Globus pallidus (tissue), 1 donor: ENCODE data around the gene TINAGL1.
"Not testable (repeated sequence)": the region's sequence is repeated elsewhere in the genome, so short reads cannot be mapped to it uniquely, and the experiment has no call there.

Experiments
- DNase-seq: peaks from one replicate; pipeline ENCODE4 v3.0.0-alpha.2; 2015; ENCODE audit warnings: low spot score

TINAGL1 gene

DNA sequence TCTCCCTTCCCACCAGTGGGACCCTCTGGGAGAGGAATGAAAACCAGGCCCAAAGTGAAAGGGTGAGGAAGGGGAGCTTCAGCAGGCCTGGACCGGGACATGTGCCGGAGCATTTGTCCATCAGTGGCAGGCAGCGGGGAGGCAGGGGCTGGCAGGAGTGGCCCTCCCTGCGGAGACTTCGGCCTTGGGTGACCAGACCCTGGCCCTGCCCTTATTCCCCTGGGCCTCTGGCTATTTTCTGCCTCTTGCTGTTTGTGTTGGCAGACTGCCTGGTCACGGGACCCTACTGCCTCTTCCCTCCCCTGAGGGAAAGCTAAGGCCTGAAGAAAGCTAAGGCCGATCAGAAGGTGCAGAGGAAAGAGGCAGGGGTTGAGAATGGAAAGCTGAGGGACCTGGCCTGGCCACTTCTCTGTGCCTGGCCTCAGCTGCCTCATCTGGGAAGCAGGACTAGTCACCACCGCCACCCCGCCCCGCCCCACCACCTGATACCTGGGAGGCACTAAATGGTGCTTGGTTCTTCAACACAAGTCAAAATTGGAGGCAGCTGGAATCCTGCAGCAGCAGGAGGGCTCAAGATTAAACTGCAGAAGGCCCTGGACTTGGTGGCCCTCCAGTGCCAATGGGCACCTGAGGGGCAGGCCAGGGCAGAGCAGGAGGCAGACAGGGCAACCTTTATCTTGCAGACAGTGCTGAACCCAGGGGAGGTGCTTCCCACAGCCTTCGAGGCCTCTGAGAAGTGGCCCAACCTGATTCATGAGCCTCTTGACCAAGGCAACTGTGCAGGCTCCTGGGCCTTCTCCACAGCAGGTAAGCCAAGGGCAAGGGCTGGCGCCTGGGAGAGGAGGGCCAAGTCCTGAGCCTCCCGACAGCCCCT lies 7.9 kb downstream of the TINAGL1 start:
- DNase-seq, result no peak

GRCh38 chr1:31584869-31585735 lies 8.8 kb downstream of the TINAGL1 start:
- DNase-seq, result no peak

GRCh38 chr1:31585736-31586365 lies 9.5 kb downstream of the TINAGL1 start:
- no peak for DNase-seq

- DNase-seq, result no peak
These were observed 10.3 kb downstream of the TINAGL1 start for GRCh38 chr1:31586376-31587327.

DNA sequence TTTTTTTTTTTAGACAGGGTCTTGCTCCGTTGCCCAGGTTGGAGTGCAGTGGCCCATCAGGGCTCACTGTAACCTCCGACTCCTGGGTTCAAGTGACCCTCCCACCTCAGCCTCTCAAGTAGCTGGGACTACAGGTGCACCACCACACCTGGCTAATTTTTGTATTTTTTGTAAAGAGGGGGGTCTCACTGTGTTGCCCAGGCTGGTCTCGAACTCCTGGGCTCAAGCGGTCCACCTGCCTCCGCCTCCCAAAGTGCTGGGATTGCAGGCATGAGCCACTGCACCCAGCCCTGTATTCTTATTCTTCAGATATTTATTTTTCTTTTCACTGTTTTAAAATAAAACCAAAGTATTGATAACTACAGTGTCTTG lies 11.0 kb downstream of the TINAGL1 start:
- not testable (repeated sequence) for DNase-seq

DNA sequence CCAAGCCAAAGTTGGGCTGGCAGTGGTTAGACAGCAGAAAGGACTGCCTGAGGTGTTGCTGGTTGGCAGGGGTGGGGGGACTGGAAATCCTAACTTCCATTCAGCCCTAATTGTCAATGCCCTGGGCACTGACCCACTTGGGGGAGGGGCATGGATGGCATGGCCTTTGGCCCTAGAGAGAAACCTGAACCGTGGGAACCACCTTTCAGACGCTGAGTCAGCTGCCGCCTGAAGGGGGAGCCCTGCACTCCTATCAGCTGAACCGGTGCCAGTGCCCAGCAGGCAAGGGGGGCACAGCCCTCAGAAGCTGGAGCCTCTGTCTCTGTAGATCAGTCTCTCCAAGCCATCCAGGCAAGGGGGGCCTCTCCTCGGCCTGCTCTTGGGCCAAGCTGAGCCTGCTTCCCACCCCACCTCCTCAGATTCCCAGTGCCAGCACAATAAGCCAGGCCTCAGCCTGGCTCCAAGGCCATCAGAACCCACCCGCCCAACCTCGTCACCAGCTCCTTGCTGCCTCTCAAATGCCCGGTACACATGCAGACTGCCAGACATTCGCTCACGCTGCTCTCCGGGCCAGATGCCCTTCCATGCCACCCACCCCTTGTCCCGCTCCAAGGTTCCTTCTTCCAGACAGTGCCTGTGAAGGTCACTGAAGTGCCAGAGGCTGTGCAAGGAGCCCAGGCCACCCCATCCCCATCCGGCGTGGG lies 11.6 kb downstream of the TINAGL1 start:
- DNase-seq, result peak; percentile 22

DNA sequence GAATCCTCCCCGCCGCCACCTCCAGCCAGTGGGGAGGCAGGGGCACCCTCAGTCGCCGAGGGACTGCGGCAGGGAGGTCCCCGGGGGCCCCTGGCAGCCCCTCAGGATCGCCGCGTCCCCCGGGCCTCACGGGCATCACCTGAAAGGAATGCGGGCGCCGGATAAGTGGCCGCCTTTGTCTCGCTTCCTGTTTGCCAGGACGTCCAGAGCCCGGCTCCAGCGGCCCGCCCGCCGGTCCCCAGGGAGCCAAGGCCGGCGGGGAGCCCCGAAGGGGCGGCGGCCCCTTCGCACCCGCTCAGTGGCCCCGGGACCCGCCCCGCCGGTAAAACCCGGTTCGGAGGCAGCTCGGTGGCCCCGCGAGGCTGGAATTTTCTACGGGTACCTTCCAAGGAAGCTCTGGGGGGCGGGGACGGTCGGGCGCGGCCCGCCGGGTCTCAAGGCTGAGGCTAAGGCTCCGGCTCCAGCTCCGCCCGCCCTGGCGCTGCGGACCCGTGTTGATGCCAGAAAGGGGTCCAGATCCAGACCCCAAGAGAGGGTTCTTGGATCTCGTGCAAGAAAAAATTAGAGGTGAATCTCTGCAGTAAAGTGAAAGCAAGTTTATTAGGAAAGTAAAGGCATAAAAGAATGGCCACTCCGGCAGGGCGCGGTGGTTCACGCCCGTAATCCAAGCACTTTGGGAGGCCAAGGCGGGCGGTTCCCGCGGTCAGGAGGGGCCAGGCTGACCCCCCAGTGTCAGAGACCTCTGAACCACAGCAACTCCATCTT lies 12.6 kb downstream of the TINAGL1 start:
- DNase-seq, result no peak

DNA sequence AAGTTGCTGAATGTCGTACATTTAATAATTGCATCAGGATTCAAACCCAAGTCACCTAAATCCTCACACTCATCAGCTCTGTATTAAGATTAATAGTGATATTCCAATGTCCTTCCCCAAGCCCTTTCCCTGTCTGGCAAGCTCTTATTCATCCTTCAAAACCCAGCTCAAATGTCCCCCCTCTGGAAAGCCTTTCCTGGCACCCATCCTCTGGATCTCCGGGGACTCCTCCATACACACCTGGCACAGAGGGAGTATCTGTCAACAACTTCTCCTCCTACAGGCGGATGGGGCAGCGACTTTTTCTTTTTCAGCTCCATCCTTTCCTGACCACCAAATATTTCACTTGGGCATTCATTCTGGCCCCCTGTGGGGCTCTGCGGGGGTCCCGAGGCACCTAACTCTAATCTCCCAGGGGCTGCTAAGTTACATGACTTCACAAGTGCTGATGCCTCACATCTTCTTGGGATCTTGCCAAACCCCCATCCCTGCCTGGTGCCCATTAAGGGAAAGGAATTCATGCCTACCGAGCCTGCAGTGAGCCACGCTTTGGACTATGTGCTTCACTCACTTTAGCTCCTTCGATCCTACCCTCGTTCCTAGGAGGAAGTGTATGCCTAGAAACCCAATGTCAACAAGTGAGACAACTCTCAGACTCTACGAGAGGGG lies 15.2 kb downstream of the TINAGL1 start:
- DNase-seq, result no peak

DNA sequence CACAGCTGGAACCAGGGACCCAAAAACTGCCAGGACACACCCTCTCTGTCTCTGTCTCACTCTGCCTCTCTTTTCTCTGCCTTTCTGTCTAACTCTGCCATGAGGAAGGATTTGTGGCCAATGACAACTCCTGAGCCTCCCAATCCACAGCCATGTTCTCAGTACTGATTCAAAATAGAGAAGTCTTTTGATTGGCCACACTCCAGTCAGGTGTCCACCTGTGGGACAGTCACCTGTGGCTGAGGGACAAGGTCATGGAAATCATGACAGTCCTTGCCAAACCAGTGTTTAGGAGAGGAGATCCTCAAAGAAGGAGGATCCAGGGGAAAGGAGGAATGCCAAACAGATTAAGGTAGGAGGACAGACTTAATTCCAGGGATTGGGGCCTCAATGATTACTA lies 15.8 kb downstream of the TINAGL1 start:
- DNase-seq, result no peak

GRCh38 chr1:31593136-31593665 lies 16.9 kb downstream of the TINAGL1 start:
- DNase-seq, result no peak

GRCh38 chr1:31593770-31594632 lies 17.7 kb downstream of the TINAGL1 start:
- peak; percentile 35 for DNase-seq

DNA sequence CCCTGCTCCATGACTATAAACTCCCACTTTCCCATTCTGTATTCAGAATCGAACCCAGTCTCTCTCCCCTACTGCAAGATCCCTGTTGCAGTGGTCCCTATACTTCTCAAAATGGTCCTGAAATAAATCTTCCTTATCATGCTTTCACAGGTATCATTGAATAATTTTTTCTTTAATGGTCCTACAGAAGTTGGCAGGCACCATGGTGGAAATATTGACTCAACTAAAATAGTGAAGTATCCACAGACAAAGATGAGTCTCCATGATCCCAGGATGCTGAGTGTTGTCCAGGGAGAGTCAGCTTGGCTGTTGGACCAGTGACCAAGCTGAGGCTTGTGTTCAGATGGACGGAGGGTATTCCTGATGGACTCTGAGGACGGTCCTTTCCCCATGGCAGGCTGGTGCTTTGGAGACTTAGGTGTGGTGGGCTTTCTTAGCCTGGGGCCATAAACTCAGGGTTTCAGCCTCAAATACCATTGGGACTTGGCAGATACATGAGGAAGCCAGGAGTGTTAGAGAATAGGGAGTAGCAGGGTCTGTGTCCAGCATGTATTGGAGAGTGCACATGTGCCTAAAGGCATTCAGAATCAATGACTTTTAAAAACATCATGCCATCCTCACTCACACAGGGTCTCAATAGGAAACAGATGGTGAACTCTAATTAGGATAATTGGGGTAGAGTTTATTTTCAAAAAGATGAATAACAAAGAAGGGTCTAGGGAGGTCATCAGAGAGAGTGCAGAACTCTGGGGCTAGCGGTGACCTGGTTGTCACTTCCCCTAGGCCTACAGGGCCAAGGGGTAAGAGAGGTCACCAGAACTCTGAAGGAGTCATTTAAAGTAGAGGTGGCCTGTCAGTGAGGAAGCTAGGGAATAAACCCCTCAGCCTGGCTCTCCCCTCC lies 19.8 kb downstream of the TINAGL1 start:
- DNase-seq, result no peak

GRCh38 chr1:31596737-31597097 lies 20.4 kb downstream of the TINAGL1 start:
- DNase-seq, result no peak

DNA sequence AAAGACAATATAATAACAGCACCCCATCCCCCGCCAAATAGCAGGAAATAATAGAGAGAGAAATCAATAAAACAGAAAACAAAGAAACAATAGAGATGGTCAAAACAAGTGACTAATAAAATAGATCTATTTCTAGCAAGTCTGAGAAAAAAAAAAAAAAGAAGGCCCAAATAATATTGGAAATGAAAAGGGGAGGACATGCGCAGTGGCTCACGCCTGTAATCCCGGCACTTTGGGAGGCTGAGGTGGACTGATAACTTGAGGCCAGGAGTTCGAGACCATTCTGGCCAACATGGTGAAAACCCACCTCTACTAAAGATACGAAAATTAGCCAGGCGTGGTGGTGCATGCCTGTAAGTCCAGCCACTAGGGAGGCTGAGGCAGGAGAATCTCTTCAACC lies 22.7 kb downstream of the TINAGL1 start:
- DNase-seq, result no peak

DNA sequence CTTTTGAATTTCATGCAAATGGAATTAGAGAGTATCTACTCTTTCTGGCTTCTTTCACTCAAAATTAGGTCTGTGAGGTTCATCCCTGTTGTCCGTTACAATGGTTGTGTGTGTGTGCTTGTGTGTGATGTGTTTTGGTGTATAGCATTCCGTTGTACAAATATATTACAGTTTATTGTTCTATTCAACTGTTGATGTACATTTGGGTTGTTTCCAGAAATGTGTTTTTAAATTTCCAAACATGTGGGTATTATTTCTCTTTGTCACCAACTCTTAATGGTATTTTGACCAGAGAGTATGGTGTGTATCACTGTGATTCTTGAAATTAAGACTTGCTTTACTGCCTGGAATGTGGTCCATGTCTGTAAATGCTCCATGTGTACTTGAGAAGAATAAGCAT lies 24.3 kb downstream of the TINAGL1 start:
- no peak for DNase-seq

DNA sequence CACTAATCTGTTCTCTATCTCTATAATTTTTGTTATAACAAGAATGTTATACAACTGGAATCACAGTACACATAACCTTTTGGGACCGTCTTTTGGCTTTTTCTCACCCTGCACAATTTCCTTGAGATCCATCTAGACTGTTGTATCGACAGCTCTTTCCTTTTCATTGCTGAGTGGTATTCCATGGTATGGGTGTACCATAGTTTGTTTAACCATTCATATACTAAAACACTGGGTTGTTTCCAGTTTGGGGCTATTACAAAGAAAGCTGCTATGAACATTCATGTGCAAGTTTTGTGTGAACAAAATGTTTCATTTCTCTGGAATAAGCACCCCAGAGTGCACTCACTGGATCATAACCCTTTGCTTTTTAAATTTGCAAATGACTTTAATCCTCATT lies 25.8 kb downstream of the TINAGL1 start:
- no peak for DNase-seq

GRCh38 chr1:31605908-31606427 lies 29.7 kb downstream of the TINAGL1 start:
- no peak for DNase-seq
